HG03060 (cell line): Measurements from ENCODE around the gene RNF41.

Experiments used
- ATAC-seq: cut with Tn5 transposase; IDR thresholded peaks from one replicate; pipeline ENCODE4 v1.9.1; 2021; ENCODE audit warnings: low read depth, moderate number of reproducible peaks; ENCODE audit not compliant: unreplicated experiment

Gene RNF41

DNA sequence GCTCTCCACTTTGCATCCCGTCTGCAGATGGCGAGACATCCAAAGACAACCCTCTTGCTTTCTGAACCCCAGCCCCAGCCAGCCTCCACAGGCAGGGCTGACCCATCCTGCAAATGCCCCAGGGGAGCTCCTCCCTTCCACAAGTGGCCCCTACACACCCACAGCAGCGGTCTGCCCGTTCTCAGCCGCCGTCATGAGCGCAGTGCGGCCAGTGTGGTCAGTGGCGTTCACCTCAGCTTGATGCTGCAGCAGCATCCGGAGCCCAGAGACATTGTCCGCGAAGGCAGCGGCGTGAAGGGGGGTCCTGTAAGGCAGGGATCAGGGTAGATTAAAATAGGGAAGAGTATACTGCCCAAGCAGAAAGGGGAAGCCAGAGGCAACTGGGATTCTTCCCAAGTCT, 22.8 kb upstream of the RNF41 start:
- no peak for ATAC-seq

DNA sequence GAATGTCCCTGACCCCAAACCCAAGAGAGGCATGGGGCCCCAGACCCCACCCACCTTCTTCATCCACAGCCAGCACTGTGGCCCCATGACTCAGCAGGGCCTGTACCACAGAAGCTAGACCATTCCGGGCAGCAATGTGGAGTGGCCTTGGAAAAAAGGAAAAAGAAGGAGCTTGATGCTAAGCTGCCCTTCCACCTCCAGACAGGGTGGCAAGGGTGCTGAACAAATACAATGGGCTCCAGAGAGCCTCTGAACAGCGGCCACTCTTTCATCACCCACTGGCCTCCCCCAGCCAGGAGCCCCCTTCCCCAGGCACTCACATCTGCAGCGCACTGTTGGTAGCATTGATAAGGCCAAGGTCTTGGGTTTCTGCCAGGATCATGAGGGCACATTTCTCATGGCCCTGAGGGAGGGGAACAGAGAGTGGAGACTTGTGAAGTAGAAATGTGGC, 22.0 kb upstream of the RNF41 start:
- no peak for ATAC-seq

GRCh38 chr12:56242986-56243385, 21.3 kb upstream of the RNF41 start:
- ATAC-seq = no peak

DNA sequence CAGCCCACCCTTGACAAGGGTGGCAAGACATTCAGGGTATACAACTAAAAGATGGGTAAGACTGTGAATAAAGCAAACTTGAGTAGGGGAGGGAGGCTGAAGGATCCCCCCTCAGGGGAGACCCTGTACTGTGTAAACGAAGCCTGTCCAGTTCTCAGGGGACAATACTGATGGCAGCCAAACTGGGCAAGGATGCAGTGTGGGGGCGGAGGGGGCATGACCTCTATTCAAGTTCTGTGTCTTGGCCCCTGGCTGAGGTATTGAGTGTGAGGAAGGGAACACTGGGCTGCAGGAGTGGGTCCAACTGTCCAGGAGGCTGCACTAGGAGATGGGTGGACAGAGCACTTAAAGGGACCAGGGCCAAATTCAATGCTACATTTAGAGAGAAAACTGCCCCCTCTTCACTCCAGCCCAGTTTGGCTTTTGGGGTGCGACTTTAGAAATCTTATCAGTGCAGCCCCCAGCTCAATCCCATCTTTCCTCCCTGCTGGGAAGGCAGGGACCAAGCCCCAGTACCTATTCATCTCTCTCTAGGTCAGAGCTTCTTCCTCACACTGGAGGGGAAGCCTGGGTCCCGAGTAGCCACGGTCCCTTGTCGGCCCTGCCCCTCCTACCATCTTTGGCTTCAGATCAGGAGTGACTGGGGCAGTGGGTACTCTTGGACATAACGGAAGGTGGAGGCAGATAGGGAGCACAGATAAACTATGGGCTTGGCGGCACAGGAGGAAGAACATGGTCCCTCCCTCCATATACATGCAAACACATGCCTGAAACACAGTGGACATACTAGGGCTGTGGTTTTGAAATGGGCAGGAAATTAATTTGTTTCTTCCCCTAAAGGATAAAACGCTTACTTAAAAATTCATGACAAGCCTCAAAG, 19.9 kb upstream of the RNF41 start:
- no peak for ATAC-seq

DNA sequence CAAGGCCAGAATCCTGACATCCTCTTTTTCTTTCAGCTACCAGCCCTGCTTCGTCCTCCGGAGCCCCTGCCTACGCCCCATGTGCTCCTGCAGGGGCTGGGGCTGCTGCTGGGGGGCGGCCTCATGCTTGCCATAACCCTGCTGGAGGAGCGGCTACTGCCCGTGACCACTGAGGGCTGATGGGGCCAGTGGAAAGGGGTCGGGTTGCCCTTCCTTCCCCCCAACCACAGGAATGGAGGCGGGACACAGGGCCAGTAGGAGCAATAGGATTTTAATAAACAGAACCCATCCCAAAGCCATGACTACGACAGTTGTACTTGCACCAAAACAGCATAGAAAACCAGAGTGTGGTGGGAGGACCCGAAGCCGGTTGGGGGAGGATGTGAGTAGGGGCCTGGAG, 15.8 kb upstream of the RNF41 start:
- no peak for ATAC-seq

DNA sequence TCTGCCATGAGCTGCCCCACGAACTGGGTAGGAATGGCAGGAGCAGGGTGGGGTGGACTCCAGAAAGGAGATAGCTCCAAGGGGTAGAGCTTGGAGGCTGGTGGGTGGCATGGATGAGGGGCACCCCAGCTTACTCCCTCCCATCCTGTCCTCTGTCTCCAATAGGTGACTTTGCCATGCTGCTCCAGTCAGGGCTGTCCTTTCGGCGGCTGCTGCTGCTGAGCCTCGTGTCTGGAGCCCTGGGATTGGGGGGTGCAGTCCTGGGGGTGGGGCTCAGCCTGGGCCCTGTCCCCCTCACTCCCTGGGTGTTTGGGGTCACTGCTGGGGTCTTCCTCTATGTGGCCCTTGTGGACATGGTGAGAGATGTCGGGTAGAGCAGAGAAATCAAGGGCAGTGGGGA, 15.3 kb upstream of the RNF41 start:
- ATAC-seq = no peak

DNA sequence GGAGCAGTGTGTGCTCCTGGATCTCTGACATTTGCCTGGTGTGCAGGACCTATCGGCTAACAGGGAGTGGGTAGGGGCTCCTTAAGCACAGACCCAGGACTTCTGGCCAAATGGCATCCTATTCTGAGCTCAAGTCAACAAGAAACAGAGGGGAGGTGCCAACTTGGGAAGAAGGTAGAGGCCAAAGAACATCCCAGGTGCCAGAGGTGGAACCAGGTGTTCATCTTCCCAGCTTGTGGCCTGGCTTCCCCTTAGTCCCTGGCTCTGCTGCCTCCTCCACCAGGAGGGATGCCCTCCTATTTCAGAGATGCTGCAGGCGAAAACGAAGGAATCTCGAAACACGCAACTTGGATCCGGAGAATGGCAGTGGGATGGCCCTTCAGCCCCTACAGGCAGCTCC, 14.4 kb upstream of the RNF41 start:
- no peak for ATAC-seq

- no peak for ATAC-seq
These were observed 13.2 kb upstream of the RNF41 start for GRCh38 chr12:56234746-56235436.

- ATAC-seq = no peak
These were observed 9.5 kb upstream of the RNF41 start for GRCh38 chr12:56231184-56231582.

DNA sequence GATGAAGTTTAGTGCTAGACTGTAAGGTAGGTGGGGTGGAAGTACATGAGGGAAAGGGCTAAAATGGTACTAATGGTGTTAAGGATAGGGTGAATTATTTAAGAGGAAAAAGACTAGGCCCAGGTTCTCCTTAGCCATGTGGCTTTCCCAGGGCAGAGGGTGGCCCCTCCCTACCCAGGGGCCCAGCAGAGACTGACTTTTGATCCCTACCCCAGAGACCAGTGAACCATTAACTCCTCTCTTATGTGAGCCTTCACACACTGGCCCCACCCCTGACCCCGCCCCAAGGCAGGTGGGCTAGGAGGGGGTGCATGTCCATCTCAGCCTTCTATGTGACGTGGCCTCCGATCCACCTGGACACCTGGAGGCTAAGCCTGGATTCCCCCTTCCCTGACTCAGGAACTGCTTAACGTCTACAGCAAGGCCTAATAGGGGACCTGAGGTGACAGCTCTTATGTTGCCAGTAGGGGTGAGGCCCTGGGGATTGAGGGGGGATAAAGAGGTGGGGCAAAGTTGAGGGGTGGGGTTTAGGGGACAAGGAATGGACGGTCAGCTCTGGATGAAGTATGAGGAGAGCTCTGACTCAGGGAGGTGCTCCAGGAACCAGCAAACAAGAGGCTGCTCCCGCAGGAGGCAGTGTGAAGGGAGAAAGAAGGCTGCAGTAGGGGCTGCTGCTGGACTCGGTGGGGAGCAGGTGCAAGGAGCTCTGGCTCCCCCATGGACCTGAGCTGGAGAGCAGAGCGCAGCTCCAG, 8.9 kb upstream of the RNF41 start:
- no peak for ATAC-seq

DNA sequence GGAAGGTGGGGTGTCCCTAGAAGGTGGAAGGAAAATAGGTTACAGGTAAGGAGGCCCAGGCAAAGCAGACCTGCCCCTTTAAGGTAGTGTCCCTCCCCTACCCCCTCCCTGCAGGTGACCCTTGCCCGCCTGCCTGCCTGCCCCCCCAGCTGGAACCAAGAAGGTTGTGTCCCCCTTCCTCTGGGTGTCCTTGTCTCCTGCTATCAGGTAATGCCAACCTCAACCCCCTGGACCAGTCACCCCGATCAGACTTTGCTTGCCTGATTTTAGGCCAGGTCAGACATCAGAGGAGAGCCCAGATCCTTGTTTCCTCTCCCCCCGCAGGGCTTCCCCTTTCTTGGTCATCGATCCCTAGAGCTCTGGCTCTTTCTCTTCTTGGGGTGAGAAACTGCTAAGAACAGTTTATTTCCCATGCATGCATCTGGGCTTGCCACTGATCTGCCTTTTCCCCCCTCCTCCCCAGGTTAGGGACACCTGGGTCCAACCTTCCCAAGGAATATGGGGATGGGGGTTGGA, 8.3 kb upstream of the RNF41 start, which contains the start of gene SLC39A5:
Gene SLC39A5, plus strand, starts transcription at position 136 of the 516 bp plus-strand sequence. CDS start 1,224 bp downstream, outside the sequence.
- ATAC-seq = no peak

- ATAC-seq = no peak
These were observed 7.4 kb upstream of the RNF41 start for GRCh38 chr12:56229082-56229481.

- no peak for ATAC-seq
These were observed 3.2 kb upstream of the RNF41 start for GRCh38 chr12:56224954-56225353.

DNA sequence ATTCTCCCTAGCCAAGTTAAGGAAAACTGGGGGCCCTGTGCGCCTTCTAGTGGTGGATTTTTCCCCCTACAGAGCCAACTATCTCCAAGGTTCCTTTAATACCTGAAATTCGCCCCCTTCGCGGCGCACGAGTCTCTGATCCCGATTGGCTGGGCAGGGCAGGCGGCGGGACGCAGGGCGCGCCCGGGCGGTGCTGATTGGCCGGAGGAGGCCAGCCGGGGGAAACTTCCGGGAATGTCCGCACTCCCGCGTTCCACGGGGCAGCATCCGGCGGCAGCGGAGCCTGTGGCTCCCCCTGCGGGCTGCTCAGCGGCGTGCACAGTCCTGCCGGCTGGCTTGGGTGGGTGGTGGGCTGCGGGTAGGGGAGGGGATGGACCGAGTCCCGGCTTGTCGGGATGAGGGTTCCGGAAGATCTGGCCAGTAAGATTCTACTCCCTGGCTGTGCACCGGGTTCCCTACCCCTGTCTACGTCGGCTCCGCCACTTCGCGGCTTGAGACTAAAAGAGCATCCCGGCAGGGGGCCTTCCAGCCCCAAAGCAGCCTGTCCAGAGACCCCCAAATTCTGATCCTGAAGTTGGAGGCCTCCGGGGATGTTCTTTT, 2.5 kb upstream of the RNF41 start, which contains the start of gene NABP2:
Gene NABP2, plus strand, starts transcription at position 241 of the 600 bp plus-strand sequence. CDS start 515 bp downstream, outside the sequence.
- peak; percentile 48 for ATAC-seq

- ATAC-seq = no peak
These were observed 1.9 kb upstream of the RNF41 start for GRCh38 chr12:56223571-56224101.

- no peak for ATAC-seq
These were observed 791 bp upstream of the RNF41 start for GRCh38 chr12:56222531-56222895.

GRCh38 chr12:56221232-56221756, 428 bp downstream of the RNF41 start:
- no peak for ATAC-seq

DNA sequence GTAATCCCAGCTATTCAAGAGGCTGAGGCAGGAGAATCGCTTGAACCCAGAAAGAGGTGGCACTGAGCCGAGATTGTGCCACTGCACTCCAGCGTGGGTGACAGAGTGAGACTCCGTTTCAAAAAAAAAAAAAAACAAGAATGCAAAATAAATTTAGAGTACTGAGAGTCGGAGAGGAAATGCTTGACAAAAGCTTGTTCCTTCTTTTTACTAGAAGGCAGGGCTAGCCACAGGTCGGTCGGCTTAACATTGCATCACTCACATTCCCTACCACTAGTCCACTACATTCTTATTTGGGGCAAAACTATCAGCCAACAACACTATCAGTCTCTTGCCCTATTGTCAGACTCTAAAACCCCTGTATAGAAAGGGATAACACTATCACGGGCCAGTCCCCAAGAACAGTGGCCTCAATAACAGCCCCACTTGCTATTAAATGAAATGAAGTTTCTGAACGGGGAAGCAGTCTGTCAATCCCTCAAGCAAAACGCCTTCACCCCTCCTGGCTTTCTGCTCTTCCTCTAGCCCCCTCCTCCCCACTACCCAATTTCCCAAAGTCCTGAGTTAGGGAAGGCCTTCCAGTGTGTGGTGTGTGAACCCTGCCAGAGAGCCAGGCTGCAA, 1.0 kb downstream of the RNF41 start:
- no peak for ATAC-seq

- ATAC-seq = no peak
These were observed 1.9 kb downstream of the RNF41 start for GRCh38 chr12:56219840-56220239.
